Fibroblast of the aortic adventitia (primary cell): ENCODE data around the gene FHIT. TPM values are rescaled to one million over a fixed set of nuclear protein-coding genes. Genes with fewer than 3 reads are reported as not detected.
A peak's percentile ranks its signal among the peaks of the same experiment; 100 is the strongest.

Experiments
- DNase-seq: peaks from one replicate; pipeline ENCODE4 v3.0.0-alpha.2; 2010; ENCODE audit warnings: low read depth
- H3K4me3 ChIP-seq: 2 replicates; pipeline ENCODE4 v1.5.1; 2011; ENCODE audit warnings: low read depth, mild to moderate bottlenecking, control low read depth, low read length, moderate library complexity
- CTCF ChIP-seq: IDR thresholded peaks from 2 replicates; pipeline ENCODE4 v1.5.1; 2011; ENCODE audit warnings: mild to moderate bottlenecking, low read length, control low read depth, inconsistent platforms; ENCODE audit not compliant: insufficient read depth
- total RNA-seq: library from RNA; depleted of rRNA; stranded (reverse); fragments of >200 nt; gene quantifications from 2 replicates; pipeline ENCODE4 v1.2.3, GENCODE V29; 2012; ENCODE audit warnings: low replicate concordance

FHIT gene
- 1.5 and 1.9 TPM in 2 replicates for total RNA-seq

GRCh38 chr3:61251174-61251972 lies at the start of gene FHIT:
TSS of gene FHIT (minus strand) at chr3:61251452.
- peak; percentile 91 for DNase-seq

DNA sequence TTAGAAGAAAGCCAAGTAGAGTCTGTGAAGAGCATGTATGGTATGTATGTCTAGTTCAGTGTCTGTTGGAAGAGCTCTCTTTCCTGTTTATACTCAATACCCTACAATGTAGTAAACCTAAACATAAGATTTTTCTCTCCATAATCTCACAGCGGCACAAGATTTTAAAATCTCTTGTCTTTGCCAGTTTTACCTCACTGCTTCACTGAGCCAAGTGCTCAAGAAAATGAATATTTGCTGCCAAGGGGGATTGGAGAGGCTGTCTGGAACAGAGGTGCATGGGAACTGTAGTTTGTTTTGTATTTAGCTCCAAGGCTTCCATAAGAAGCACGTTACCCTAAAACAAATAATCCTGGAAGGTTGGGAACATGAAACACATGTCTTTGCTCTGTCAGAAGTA lies 49.5 kb upstream of the FHIT start:
- no peak overlapping the region for H3K4me3 ChIP-seq
- TF ChIP-seq CTCF, result no peak
- DNase-seq, result no peak

More at GRCh38 chr3:61251174-61251972, at the start of gene FHIT:
- TF ChIP-seq CTCF, result no peak
- peak within 1 kb of the TSS; percentile 82 for H3K4me3 ChIP-seq

- no peak for TF ChIP-seq CTCF
- no peak overlapping the region for H3K4me3 ChIP-seq
- DNase-seq, result no peak
These were observed 48.7 kb upstream of the FHIT start for GRCh38 chr3:61300006-61300380.

GRCh38 chr3:61299343-61300005 lies 48.2 kb upstream of the FHIT start:
- TF ChIP-seq CTCF, result no peak
- DNase-seq, result no peak
- H3K4me3 ChIP-seq, result no peak overlapping the region

- no peak for DNase-seq
- TF ChIP-seq CTCF, result no peak
These were observed 46.6 kb upstream of the FHIT start for GRCh38 chr3:61297821-61298220.

GRCh38 chr3:61288446-61288845 lies 37.2 kb upstream of the FHIT start:
- TF ChIP-seq CTCF, result no peak
- no peak for DNase-seq
- no peak overlapping the region for H3K4me3 ChIP-seq

More at GRCh38 chr3:61297821-61298220, 46.6 kb upstream of the FHIT start:
- H3K4me3 ChIP-seq, result no peak overlapping the region
